Stimulated activated CD4-positive, alpha-beta T cell treated with anti-CD3 and anti-CD28 coated beads, Interleukin-1b, Interleukin-23, amount 100 ng/mL, for 1 hour (primary cell): Measurements from ENCODE around the gene TGFBR1.

Experiments
- DNase-seq, 2 donors: peaks; one replicate each; pipeline ENCODE4 v3.0.0-alpha.2; 2020; ENCODE audit warnings: low read depth in 2 of 2

Gene TGFBR1

GRCh38 chr9:99107421-99107820 is 2.5 kb downstream of the TGFBR1 start:
- no peak for DNase-seq

DNA sequence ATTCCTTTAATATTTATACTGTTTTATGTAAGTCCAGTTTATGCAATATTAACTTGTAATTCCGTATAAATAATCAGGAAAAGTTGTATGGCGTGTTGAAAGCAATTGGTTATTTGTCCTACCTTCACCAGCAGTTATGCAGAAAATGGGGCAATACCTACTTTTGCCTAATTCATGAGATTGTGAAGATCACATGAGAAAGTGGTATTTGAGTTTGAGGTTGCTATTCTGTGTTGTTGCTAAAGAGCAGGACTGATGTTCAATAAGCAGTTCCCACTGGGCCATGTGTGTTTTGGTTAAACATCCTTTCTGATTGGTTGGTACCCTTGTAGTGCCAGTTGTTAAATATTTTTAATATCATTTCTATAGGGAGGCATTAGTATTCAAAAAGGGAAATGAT is 3.2 kb downstream of the TGFBR1 start:
- DNase-seq, result no peak

- no peak for DNase-seq
Measured at GRCh38 chr9:99109522-99109921, 4.6 kb downstream of the TGFBR1 start.

DNA sequence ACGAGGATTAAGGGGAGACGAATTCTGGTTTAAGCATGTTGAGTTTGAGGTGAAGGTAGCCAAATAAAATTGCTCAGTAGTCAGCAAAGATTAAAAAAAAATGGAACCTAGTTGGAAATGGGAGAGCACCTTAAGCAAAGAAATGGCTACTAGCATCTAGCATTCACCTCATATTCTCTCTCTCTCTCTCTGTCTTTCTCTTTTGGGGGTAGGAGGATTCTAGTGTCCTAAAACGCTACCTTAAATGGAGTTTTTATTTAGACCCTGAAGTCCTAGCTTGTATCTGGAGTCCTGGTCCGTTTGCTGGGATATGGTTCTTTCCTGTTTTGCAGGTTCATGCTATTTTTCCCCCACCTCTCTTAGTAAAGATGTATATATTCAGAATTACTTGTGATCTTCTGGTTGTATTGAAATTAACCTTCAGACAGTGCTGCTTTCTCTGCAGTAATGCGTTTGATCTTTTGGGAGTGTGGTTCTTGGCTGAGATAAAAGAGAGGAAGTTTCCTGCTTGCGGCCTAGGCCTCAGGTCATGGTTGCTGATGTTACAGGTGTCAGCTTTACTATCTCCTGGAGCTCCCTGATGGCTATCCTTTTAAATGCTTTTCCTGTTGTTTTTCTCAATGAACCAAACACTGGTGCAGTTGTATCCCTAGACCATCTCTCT is 8.0 kb downstream of the TGFBR1 start:
- no peak for DNase-seq

- DNase-seq, result no peak
Measured at GRCh38 chr9:99113414-99114048, 8.6 kb downstream of the TGFBR1 start.

DNA sequence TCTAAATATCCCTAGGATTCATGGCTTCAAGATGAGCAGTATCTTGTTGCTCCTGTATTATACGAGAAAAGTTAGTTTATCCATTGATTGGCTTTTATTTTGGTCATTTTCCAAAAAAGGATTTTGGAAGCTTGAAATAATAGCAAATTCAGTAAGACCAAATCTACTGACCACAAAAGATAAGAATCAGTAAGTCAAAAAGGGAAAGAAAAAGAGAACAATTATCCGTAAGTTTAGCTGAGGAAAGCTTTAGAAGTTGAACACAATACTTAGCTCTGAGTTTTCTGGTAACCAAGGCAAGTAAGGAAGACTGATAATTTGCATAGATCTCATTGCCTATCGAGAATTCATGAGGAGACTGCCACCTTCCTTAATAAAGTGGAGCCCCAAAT is 9.1 kb downstream of the TGFBR1 start:
- DNase-seq, result no peak

DNA sequence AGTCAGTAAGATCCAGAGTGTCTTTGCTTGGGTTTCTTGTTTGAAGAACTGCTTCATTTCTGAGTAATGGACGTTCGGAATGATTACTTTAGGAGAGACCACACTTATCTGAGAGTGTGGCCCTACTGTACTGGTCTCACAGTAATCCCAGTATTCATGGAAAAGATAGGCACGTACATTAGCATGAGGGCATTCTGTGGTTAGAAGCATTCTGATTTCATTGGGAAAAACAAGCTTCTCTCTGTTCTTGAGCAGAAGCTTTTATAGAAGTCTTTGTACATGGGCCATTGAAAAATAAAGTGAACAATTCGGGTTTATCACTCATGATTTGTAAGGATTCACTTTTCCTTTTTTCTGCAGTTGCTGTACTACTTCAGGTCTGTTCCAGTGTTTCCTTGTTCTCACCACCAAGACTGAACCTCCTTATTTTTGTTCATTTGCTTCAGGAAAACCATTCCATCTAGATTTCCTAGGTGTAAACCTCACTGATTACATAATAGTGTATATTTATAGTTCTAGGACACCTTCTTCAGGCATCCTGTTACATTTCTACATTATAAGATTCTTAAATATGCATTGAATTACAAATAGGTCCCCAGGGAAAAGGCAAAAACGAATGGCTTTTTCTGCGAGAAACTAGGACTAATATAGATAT is 10.1 kb downstream of the TGFBR1 start:
- DNase-seq, result no peak

GRCh38 chr9:99116003-99116411 is 11.1 kb downstream of the TGFBR1 start:
- no peak for DNase-seq

- DNase-seq, result no peak
Measured at GRCh38 chr9:99118782-99119466, 14.0 kb downstream of the TGFBR1 start.

DNA sequence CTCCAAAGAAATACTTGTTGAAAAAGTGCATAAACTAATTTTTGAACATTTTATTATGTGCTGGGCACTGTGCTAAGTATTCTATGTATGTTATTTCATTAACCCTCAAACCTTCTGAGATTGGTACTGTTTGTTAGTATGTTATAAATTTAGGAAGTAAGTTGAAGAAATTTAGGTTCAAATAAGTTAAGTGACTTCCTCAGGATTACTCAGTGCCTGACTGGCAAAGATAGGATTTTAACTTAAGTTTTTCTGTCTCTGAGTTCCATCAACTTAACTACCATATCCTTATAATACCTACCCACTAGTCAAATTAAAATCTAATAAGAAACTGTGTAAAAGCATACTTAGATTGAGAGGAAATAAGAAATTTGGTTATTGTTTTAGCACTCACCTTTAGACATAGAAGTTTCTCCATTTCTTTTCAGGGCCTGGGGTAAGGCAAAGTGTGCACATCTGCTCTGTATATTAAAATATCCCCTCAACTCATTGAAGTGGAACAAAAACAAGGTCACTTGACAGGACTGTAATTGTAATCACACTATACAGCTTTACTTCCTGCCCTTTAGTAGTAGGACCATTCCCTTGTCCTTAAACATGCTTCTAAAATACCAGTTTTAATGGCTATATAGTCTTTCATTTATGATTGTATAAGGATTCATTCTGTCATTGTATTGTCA is 15.2 kb downstream of the TGFBR1 start:
- no peak for DNase-seq

GRCh38 chr9:99121604-99122003 is 16.7 kb downstream of the TGFBR1 start:
- no peak for DNase-seq

DNA sequence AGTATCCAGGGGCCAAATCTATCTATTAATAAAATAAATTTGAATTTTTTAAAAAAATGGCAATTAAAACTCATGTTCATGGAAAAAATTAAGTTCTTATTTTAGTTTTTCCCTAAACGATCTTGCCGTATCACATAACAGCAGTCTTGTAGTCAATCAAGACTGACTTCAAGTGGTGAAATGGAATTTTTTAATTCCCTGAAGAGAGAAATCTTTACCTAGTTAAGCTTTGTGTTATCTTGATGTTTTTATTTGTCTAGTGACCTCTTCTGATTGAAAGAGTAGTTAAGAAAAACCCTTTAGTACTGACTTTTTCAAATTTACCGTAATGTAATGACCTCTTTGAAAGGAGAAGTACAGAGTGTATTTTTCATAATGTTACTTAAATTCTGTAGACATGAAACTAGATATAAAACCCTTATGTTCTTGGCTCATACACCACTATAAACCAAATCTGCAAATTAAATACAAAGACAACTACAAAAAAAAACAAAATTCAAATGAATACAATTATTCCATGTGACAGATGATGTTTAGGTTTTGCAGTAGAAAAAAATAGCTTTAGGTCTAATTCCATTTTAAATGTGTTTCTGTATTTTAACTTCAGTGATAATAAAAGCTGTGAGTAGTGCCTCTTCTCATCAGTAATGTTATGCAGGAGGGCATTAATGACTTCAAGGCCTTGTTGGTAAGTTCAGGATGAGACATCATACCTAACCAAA is 19.8 kb downstream of the TGFBR1 start:
- no peak for DNase-seq

DNA sequence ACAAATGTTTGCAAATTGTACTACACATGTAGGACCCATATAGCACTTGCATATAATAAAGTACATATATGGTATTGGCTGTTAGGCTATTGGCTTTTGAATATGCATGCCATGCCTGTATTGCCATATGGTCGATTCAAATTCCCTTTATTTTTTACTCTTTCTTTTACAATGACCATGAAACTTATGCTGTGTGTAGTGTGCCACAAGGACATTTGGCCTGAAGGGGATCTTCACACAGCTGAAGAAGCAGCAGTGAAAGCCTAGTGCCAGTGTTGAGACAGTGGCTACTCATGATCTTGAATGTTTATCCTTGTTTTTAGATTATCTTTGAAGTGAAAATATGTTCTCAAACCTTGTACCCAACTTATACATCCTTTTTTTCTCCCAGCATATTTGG is 20.5 kb downstream of the TGFBR1 start:
- DNase-seq, result no peak

- no peak for DNase-seq
Measured at GRCh38 chr9:99126312-99126711, 21.4 kb downstream of the TGFBR1 start.

- DNase-seq, result no peak
Measured at GRCh38 chr9:99127356-99128132, 22.6 kb downstream of the TGFBR1 start.

DNA sequence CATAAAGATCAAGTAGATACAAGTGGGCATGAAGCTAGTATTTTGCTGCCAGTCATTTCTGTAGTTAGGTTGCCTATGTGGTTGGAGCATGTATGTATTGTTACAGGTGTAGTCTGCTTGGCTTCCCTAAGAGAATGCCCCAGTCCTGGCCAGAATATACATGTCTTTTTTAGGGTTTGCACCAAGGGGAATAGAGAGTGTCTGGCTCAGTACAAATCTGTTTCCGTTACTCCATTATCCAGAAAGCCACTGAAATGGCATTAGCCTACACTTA is 23.2 kb downstream of the TGFBR1 start:
- no peak for DNase-seq

DNA sequence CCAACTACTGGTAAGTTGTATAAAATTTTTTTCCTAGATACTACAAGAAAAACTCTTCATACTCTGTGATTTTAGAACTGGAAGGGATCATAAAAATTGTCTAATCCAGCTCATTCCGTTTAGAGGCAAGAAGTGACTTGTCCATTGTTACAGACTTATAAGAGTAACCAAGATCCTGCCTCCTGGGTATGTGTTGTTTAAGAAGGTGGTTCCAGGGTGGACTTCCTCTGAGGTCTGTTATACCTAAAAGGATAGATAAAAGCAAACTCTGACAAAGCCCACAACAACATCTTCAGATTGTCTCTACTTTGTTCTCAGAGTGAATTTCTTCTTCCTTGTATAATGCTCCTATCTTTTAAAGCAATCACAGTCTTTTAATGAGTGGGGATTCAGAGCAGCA is 24.2 kb downstream of the TGFBR1 start:
- no peak for DNase-seq

- no peak for DNase-seq
Measured at GRCh38 chr9:99130069-99130468, 25.2 kb downstream of the TGFBR1 start.

- DNase-seq, result no peak
Measured at GRCh38 chr9:99133145-99133544, 28.2 kb downstream of the TGFBR1 start.

DNA sequence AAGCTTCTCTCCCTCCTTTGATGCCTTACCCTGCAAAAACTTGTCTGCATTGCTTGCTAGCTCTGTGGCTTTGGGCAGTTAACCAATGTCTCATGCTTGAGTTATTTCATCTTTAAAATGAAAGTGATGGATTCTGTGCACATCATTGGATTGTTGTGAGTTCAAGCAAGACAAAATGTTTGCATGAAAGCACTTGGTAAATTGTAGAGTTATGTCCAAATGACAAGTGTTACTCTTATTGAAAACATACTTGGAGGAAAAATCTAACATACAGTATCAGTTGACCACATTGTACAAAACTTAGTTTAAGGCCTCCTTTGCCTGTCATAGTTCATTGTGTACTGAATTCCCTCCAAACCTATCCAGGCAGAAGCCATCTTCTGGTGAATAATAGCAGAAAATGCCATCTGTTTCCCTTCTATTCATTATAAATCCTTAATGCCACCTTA is 30.0 kb downstream of the TGFBR1 start:
- no peak for DNase-seq

GRCh38 chr9:99135456-99135855 is 30.5 kb downstream of the TGFBR1 start:
- no peak for DNase-seq
